BJ (cell line): ENCODE results near the gene AARS1. TPM values are rescaled to one million over a fixed set of nuclear protein-coding genes. Genes with fewer than 3 reads are reported as not detected.
"Not testable (repeated sequence)": the region's sequence is repeated elsewhere in the genome, so short reads cannot be mapped to it uniquely, and the experiment has no call there.

Experiments
- CTCF ChIA-PET: fragments of 350-600 bp; formaldehyde crosslinking; extraction: SDS; loops from one replicate; lab custom pipeline; 2021; ENCODE audit warnings: antibody characterized with exemption, inconsistent platforms; lab: Yijun Ruan, JAX
- POLR2A ChIA-PET: fragments of 300-600 bp; sonication (Branson Sonifier 250); formaldehyde crosslinking; extraction: SDS; loops from one replicate; lab custom pipeline; 2021; ENCODE audit warnings: antibody characterized with exemption; lab: Charles Lee
- DNase-seq: peaks from one replicate; pipeline ENCODE4 v3.0.0-alpha.2; 2011; ENCODE audit warnings: low read depth
- H3K27me3 ChIP-seq: 2 replicates; pipeline ENCODE4 v1.6.0; 2011; ENCODE audit warnings: low read length; ENCODE audit not compliant: control insufficient read depth, insufficient read depth
- H3K36me3 ChIP-seq: 2 replicates; pipeline ENCODE4 v1.5.1; 2011; ENCODE audit warnings: low read length; ENCODE audit not compliant: control insufficient read depth, insufficient read depth
- H3K4me3 ChIP-seq: 2 replicates; pipeline ENCODE4 v1.5.1; 2011; ENCODE audit warnings: low read depth, mild to moderate bottlenecking, control low read depth, low read length
- CTCF ChIP-seq: IDR thresholded peaks from 2 replicates; pipeline ENCODE4 v1.5.1; 2011; ENCODE audit warnings: low read depth, mild to moderate bottlenecking, control low read depth, inconsistent platforms, low read length, moderate library complexity; ENCODE audit not compliant: insufficient read depth
- polyA plus RNA-seq: library from polyadenylated mRNA; depleted of rRNA; stranded (reverse); fragments of >200 nt; gene quantifications from 2 replicates; pipeline ENCODE4 v1.2.3, GENCODE V29; 2011

AARS1 gene
- polyA plus RNA-seq, 1 experiment, result 234 TPM

GRCh38 chr16:70324998-70325747, 35.9 kb upstream of the AARS1 start:
- POLR2A ChIA-PET, result no interaction called here
- Histone ChIP-seq H3K27me3 (no peaks in the 10 kb centered on the region), H3K4me3 (no peak overlapping the region), H3K36me3 (peaks cover 9% of the 10 kb centered on the region)
- DNase-seq, result no peak
- no peak for TF ChIP-seq CTCF
- CTCF ChIA-PET, result interaction anchor here (0.6 to 2.7 kb wide), 5 partner anchors 11 to 329 kb away, joined by 3 to 8 read pairs (median 4); no protein-coding TSS in a partner anchor

GRCh38 chr16:70320121-70320520, 30.8 kb upstream of the AARS1 start:
- CTCF ChIA-PET, result interaction anchor here (1.6 kb wide), 1 partner anchor 21 kb away, joined by 5 read pairs; the partner anchor contains the start of gene DDX19B
- peaks cover 8% of the 10 kb centered on the region for H3K36me3 ChIP-seq
- H3K4me3 ChIP-seq, result no peak overlapping the region
- H3K27me3 ChIP-seq, result no peaks in the 10 kb centered on the region
- POLR2A ChIA-PET, result interaction anchor here (0.7 kb wide), 1 partner anchor 221 kb away, joined by 9 read pairs; no protein-coding TSS in a partner anchor
- no peak for TF ChIP-seq CTCF
- DNase-seq, result no peak

GRCh38 chr16:70307726-70308125, 18.4 kb upstream of the AARS1 start:
- CTCF ChIA-PET, H3K36me3 ChIP-seq, POLR2A ChIA-PET, H3K4me3 ChIP-seq, DNase-seq, H3K27me3 ChIP-seq: not testable (repeated sequence)

GRCh38 chr16:70306880-70307279, 17.6 kb upstream of the AARS1 start:
- H3K27me3 ChIP-seq, result no peaks in the 10 kb centered on the region
- DNase-seq, result no peak
- POLR2A ChIA-PET, result interaction anchor here (0.6 kb wide), 1 partner anchor 11 kb away, joined by 7 read pairs; no protein-coding TSS in a partner anchor
- H3K36me3 ChIP-seq, result no peaks in the 10 kb centered on the region
- TF ChIP-seq CTCF, result no peak
- CTCF ChIA-PET, result no interaction called here
- no peak overlapping the region for H3K4me3 ChIP-seq

- Histone ChIP-seq H3K4me3 (no peak overlapping the region), H3K27me3 (no peaks in the 10 kb centered on the region), H3K36me3 (0 out of 2 replicates have a peak, but pooled peaks cover 1% of the 10 kb centered on the region)
- no peak for TF ChIP-seq CTCF
- CTCF ChIA-PET, result no interaction called here
- DNase-seq, result no peak
- POLR2A ChIA-PET, result no interaction called here
These were observed 15.7 kb upstream of the AARS1 start for GRCh38 chr16:70304892-70305448.
